ENCODE results near the gene SINHCAF.
"Not testable (repeated sequence)": the region's sequence is repeated elsewhere in the genome, so short reads cannot be mapped to it uniquely, and the experiment has no call there.

Gene SINHCAF, protein sequence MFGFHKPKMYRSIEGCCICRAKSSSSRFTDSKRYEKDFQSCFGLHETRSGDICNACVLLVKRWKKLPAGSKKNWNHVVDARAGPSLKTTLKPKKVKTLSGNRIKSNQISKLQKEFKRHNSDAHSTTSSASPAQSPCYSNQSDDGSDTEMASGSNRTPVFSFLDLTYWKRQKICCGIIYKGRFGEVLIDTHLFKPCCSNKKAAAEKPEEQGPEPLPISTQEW
- total RNA-seq = 61.2 to 210 (median 102) reads per million in 9 experiments

GRCh38 chr12:31325877-31326631 is at the start of gene SINHCAF:
TSS of gene SINHCAF (minus strand) at chr12:31326150. CDS start at chr12:31298204, 27,946 bp downstream.
- peak within 1 kb of the TSS; percentile 89 to 90 for H3K4me3 Mint-ChIP-seq
- peaks cover 21 to 44% of the 10 kb centered on the region in 2 donors for H3K4me1 Mint-ChIP-seq (ENCODE audit: low read depth in 2 of 2)
- peak; percentile 59 for ATAC-seq (replicated peaks)
- H3K27me3 Mint-ChIP-seq = no peaks in the 10 kb centered on the region
- DNase-seq = peak; percentile 95 to 98 (median 96)
- peaks cover 21% of the 10 kb centered on the region for H3K36me3 Mint-ChIP-seq (ENCODE audit: insufficient read depth)
- no peaks in the 10 kb centered on the region for H3K9me3 Mint-ChIP-seq
- peak within 1 kb of the TSS; percentile 98 for H3K27ac Mint-ChIP-seq

- H3K27ac Mint-ChIP-seq; H3K4me3 Mint-ChIP-seq; ATAC-seq (replicated peaks); DNase-seq; H3K36me3 Mint-ChIP-seq (ENCODE audit: insufficient read depth); H3K4me1 Mint-ChIP-seq (ENCODE audit: low read depth in 2 of 2); H3K27me3 Mint-ChIP-seq; H3K9me3 Mint-ChIP-seq: not testable (repeated sequence)
Observed at GRCh38 chr12:31375422-31375821, 49.5 kb upstream of the SINHCAF start.

GRCh38 chr12:31371256-31371620 is 45.3 kb upstream of the SINHCAF start:
- Mint-ChIP-seq H3K4me1 (ENCODE audit: low read depth in 2 of 2) (no peaks in the 10 kb centered on the region), H3K27ac (no peak overlapping the region), H3K9me3 (no peaks in the 10 kb centered on the region), H3K36me3 (ENCODE audit: insufficient read depth) (no peaks in the 10 kb centered on the region), H3K27me3 (peaks cover 9 to 11% of the 10 kb centered on the region in 2 donors), H3K4me3 (no peak overlapping the region)
- no peak for DNase-seq
- no peak for ATAC-seq (replicated peaks)

- Mint-ChIP-seq H3K27ac (no peak overlapping the region), H3K4me3 (no peak overlapping the region), H3K4me1 (ENCODE audit: low read depth in 2 of 2) (no peaks in the 10 kb centered on the region), H3K27me3 (peaks cover 9 to 11% of the 10 kb centered on the region in 2 donors), H3K36me3 (ENCODE audit: insufficient read depth) (no peaks in the 10 kb centered on the region), H3K9me3 (no peaks in the 10 kb centered on the region)
- ATAC-seq (replicated peaks) (no peak), DNase-seq (no peak)
Observed at GRCh38 chr12:31370531-31371255, 44.7 kb upstream of the SINHCAF start.

DNA sequence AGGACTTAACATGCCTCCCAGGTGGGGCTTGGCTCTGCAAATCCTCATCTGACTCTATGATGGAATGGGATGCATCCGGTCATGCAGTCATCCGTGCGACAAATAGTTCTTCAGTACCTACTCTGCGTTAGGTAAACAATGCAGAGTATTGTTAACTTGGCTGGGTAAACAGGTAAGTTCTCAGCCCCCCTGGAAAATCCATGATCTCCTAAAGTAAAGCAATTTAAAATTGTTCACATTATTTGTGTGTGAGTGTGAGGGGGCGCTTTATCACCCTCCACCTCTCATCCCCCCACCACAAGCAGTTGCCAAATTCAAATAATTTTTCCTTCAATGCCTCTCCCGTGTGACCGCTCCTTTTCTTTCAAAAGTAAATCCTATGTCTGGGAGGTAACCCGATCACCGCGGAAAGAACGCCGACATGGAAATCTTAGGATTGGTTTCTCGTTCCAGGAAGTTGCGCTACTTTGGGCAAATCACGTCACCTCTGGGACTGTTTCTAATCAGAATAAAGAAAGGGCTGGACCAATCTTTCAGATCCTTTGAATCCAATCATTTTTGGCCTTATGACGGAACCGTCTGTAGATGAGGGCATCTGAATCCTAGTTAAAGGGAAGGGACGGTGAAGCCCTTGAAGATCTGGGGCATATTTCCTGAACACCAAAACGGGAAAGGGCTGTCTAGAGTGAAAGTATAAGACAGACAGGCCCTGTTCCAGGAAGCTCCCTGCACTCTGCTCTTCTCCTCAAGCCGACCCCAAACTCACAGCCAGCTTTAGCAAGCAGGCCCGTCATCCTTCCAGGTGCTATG is 44.0 kb upstream of the SINHCAF start:
- H3K27ac Mint-ChIP-seq = no peak overlapping the region
- H3K4me1 Mint-ChIP-seq (ENCODE audit: low read depth in 2 of 2) = no peaks in the 10 kb centered on the region
- H3K9me3 Mint-ChIP-seq = no peaks in the 10 kb centered on the region
- ATAC-seq (replicated peaks) (no peak), DNase-seq (no peak)
- peaks cover 9 to 11% of the 10 kb centered on the region in 2 donors for H3K27me3 Mint-ChIP-seq
- H3K4me3 Mint-ChIP-seq = no peak overlapping the region
- no peaks in the 10 kb centered on the region for H3K36me3 Mint-ChIP-seq (ENCODE audit: insufficient read depth)

- H3K9me3 Mint-ChIP-seq = no peaks in the 10 kb centered on the region
- H3K27me3 Mint-ChIP-seq = peaks cover 9 to 11% of the 10 kb centered on the region in 2 donors
- no peak overlapping the region for H3K27ac Mint-ChIP-seq
- H3K4me3 Mint-ChIP-seq = no peak overlapping the region
- ATAC-seq (replicated peaks) (no peak), DNase-seq (no peak)
- H3K36me3 Mint-ChIP-seq (ENCODE audit: insufficient read depth) = no peaks in the 10 kb centered on the region
- H3K4me1 Mint-ChIP-seq (ENCODE audit: low read depth in 2 of 2) = no peaks in the 10 kb centered on the region
Observed at GRCh38 chr12:31368666-31369361, 42.9 kb upstream of the SINHCAF start.

DNA sequence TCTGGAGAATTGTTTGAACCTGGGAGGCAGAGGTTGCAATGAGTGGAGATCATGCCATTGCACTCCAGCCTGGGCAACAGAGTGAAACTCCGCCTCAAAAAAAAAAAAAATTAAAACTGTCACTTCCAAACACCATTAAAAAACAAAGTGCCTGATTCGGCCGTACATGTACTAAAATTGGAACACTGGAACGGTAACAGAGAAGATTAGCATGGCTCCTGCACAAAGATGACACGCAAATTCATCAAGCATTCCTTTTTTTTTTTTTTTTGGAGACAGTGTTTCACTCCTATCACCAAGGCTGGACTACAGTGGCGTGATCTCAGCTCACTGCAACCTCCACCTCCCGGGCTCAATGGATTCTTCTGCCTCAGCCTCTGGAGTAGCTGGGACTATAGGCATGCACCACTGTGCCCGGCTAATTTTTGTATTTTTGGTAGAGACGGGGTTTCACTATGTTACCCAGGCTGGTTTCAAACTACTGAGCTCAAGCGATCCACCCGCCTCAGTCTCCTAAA is 40.2 kb upstream of the SINHCAF start:
- no peak overlapping the region for H3K4me3 Mint-ChIP-seq
- ATAC-seq (replicated peaks) (no peak), DNase-seq (no peak)
- H3K9me3 Mint-ChIP-seq = no peaks in the 10 kb centered on the region
- H3K36me3 Mint-ChIP-seq (ENCODE audit: insufficient read depth) = no peaks in the 10 kb centered on the region
- H3K27me3 Mint-ChIP-seq = peaks cover 9 to 18% of the 10 kb centered on the region in 2 donors
- peaks cover 13 to 16% of the 10 kb centered on the region in 2 donors for H3K4me1 Mint-ChIP-seq (ENCODE audit: low read depth in 2 of 2)
- no peak overlapping the region for H3K27ac Mint-ChIP-seq

DNA sequence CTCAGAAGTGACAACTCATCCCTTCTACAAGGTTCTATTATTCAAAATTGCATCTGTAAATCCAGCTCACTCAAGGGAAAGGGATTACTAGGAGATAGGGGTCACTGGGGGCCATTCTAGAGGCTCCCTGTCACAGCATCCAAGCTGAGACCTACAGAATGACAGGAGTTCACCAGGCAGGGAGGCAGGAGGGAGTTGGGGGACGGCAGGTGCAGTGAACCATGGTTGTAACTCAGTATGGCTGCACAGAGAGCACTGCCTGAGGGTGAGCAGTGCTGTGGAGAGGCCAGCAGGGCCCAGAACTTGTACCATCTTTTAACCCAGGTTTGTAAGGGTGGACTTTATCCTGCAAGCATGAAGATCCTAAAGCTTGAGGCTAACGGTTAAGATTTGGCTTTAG is 37.9 kb upstream of the SINHCAF start:
- Mint-ChIP-seq H3K27ac (no peak overlapping the region), H3K36me3 (ENCODE audit: insufficient read depth) (no peaks in the 10 kb centered on the region), H3K4me1 (ENCODE audit: low read depth in 2 of 2) (peaks cover 13 to 16% of the 10 kb centered on the region in 2 donors), H3K4me3 (no peak overlapping the region), H3K9me3 (no peaks in the 10 kb centered on the region), H3K27me3 (peaks cover 5 to 7% of the 10 kb centered on the region in 2 donors)
- ATAC-seq (replicated peaks) (no peak), DNase-seq (no peak)

DNA sequence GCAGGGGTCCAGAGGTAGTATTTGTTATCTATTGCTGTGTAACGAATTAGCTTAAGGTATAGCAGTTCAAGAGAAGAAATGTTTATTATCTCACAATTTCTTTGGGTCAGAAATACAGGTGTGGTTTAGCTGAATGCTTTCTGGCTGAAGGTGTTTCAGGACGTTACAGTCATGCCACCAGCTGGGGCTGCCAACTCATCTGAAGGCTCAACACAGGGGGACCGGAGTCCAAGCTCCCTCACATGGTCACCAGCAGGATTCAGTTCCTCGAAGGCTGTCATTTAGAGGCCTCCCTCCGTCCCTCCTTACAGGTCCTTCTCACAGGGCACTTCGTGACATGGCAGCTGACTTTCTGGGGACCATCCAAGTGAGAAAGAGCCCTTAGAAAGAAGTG is 37.5 kb upstream of the SINHCAF start:
- Mint-ChIP-seq H3K4me1 (ENCODE audit: low read depth in 2 of 2) (peaks cover 13 to 16% of the 10 kb centered on the region in 2 donors), H3K27me3 (peaks cover under 1 to 7% of the 10 kb centered on the region in 2 donors), H3K27ac (peak overlapping the region in 1 of 2 donors; percentile 83), H3K9me3 (no peaks in the 10 kb centered on the region), H3K36me3 (ENCODE audit: insufficient read depth) (no peaks in the 10 kb centered on the region), H3K4me3 (peak overlapping the region in 1 of 2 donors; percentile 68)
- ATAC-seq (replicated peaks) = no peak
- no peak for DNase-seq

DNA sequence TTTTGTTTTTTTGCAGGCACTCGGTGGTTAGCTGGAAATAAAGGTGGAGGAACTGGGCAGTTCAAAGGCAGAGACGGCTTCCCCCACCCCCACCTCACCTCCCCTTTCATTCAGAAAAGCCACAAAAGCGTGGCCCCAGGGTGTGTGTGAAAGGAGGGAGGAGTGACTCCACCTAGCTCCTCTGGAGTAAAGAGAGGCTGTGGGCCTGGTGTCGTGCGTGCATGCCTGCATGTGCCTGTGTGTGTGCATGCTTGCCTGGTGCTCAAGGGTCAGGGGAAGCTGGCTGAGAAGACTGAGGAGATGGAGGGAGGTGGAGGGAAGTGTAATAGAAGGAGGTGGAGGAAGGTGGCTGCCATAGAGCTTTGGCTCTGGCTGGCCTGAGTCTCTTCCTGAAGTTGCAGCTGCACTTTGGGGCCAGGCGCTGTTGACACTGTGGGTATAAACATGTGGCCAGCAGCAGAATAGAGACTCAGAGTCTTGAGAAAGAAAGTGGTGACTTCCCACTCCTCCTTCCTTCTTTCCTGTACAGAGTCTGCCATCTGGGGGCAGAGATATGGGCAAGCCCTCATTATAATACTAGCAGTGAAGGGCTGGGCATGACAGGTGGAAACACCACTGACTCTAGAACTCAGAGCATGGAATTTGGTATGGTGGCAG is 36.9 kb upstream of the SINHCAF start:
- Mint-ChIP-seq H3K27me3 (peaks cover 0 to 7% of the 10 kb centered on the region in 2 donors), H3K27ac (peak overlapping the region; percentile 79 to 83), H3K4me3 (peak overlapping the region; percentile 62 to 68), H3K36me3 (ENCODE audit: insufficient read depth) (no peaks in the 10 kb centered on the region), H3K4me1 (ENCODE audit: low read depth in 2 of 2) (peaks cover 13 to 16% of the 10 kb centered on the region in 2 donors), H3K9me3 (no peaks in the 10 kb centered on the region)
- peak; percentile 59 for ATAC-seq (replicated peaks)
- peak in 1 of 3 experiments; percentile 6 for DNase-seq

DNA sequence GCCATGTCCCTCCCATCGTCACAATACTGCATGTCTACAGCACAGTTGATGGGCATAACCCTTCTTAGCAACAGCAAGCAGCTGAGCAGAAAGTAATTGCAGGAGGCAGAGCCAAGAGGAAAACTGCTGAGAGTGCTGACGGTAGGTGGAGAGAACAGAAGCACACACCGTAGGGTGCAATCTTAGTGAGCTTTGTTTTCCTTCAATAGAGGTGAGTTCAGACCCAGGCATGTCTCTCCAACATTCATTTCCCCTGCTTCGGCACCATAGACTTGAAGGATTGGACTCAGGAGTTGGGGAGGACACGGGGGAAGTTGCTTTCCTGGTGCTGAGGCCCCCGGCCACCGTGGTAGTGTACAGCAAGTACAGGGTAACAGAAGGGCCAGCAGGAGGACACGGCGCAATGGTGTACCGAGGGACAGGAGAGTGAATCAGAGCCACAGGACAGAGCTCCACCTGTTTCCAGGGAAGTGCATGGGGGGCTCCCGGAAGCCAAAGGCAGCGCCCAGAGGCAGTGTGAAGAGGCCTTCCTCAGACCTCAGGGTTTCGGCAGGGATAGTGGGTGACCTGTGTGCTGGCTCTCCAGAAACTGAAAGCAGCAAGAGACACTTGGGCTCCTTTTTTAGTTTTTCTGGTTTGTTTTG is 36.3 kb upstream of the SINHCAF start:
- Mint-ChIP-seq H3K27me3 (peaks cover 0 to 7% of the 10 kb centered on the region in 2 donors), H3K4me1 (ENCODE audit: low read depth in 2 of 2) (peaks cover 13 to 16% of the 10 kb centered on the region in 2 donors), H3K9me3 (no peaks in the 10 kb centered on the region), H3K4me3 (peak overlapping the region; percentile 62 to 68), H3K36me3 (ENCODE audit: insufficient read depth) (no peaks in the 10 kb centered on the region), H3K27ac (peak overlapping the region; percentile 79 to 83)
- DNase-seq (no peak), ATAC-seq (replicated peaks) (peak; percentile 29)
